Effector CD8-positive, alpha-beta T cell (primary cell): ENCODE results near the gene NDEL1.

Experiments
- DNase-seq: peaks from one replicate; lab custom pipeline; 2025; lab: John Stamatoyannopoulos, UW

NDEL1 gene

GRCh38 chr17:8502126-8502525 lies 66.4 kb downstream of the NDEL1 start:
- DNase-seq: no peak

GRCh38 chr17:8503368-8503767 lies 67.7 kb downstream of the NDEL1 start:
- no peak for DNase-seq

DNA sequence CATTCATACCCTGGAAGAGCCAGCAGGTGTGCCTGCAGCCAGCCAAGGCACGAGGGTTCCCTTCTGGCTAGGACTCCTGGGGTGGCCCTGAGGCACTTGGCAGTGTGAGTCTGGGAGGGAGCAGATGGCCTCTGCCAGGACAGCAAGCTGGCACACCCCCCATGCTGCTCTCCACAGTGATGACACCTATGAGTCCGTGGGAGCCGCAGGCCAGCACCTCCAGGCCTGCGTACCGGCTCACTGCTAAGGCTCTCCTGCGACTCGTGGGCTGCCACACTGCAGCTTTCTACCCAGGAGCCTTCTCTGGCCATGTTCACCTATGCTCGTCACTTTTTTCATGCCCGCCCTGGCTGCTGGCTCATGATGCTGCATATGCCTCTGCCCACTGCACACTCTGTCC lies 68.1 kb downstream of the NDEL1 start:
- no peak for DNase-seq

- DNase-seq: no peak
Observed at GRCh38 chr17:8504460-8505207, 69.0 kb downstream of the NDEL1 start.

GRCh38 chr17:8506145-8506544 lies 70.5 kb downstream of the NDEL1 start:
- no peak for DNase-seq

DNA sequence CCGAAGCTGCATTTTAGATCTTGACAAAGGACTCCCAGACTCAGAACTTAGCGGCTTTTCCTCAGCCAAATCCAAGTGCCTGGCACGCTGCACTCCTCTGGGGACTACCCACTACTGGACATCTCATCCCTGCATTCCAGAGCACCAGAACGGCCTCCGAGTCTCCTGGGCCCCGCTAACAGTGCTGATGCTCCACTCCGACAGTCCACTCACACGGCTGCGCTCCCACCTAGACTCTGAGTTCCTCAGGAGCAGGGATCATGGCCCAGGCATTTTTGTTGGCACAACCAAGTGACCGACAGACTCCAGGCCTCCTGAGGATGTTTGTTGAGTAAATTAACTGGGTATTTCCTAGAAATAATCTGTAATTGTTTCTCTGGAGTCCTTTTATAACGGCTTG lies 79.1 kb downstream of the NDEL1 start:
- no peak for DNase-seq
